ENCODE measurements around the gene F5. TPM values are rescaled to one million over a fixed set of nuclear protein-coding genes. Genes with fewer than 3 reads are reported as not detected.
"Not testable (repeated sequence)": the region's sequence is repeated elsewhere in the genome, so short reads cannot be mapped to it uniquely, and the experiment has no call there.

The F5 gene
- polyA plus RNA-seq, 3 donors = 4.3 to 7.3 (median 5.3) TPM

DNA sequence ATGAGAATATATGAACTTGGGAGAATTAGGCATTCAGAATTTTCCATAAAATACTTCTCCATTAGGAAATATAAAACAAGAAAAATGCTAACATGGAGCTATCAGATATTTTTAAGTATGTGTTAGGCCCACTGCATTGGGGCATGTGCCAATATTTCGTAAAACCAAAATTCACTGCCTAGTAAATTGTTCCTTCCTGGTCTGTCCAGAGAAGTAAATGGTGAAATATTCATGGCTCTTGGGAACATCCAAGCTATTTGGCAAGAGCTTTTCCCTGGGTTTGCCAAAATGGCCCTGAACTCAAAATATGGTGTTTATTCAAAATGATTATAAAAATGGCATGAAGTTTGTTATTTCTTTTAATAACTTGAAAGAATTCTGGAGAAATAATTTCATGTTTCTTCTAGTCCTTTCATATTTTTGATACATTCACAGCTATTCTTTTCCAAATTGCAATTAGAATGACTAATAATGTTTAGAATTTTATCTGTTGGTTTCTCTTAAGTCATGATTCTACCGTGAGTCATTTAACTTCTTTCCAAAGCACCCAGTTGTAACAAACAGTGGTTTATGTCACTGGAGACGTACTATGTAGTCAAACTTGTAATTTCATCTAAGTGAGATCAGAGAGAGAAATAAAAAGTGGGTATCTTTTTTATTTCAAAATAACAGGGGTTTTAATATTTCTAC, 74.8 kb downstream of the F5 start:
- no peak for DNase-seq

DNA sequence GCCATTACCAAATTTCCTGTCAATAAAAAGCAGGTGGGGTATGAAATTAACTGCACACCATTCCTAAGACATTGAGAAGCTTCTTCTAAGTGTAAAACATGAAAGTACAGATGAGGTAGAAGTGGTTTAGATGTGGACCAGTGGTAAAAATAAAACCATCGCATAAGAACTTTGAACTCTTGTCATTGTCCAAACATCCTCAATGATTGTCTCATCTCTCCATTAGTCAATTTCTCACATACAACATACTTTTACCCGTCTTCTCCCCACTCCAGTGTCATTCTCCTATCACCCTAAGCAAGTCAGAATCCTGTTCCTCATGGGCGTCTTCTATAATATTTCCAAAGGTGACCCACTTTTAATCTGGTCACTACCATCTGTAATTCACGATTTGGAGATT, 76.2 kb downstream of the F5 start:
- DNase-seq = no peak

DNA sequence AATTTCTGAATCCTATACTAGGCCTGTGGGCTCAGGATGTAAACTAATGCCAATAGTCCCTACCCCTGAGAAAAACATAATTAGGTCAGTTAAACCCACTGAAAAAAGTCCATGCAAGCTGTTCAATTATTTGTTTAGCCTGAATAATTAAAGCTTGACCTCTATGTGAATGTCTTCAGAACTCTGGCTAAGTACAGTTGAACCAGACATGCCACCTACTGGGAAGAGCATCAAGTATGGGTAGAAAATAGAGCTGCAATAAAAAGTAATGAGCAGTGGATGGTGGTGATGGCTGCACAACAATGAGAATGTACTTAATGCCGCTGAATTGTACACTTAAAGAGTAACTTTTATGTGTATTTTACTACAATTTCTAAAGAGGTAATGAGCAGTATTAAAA, 76.9 kb downstream of the F5 start:
- no peak for DNase-seq

GRCh38 chr1:169508432-169509338, 77.6 kb downstream of the F5 start:
- no peak for DNase-seq

DNA sequence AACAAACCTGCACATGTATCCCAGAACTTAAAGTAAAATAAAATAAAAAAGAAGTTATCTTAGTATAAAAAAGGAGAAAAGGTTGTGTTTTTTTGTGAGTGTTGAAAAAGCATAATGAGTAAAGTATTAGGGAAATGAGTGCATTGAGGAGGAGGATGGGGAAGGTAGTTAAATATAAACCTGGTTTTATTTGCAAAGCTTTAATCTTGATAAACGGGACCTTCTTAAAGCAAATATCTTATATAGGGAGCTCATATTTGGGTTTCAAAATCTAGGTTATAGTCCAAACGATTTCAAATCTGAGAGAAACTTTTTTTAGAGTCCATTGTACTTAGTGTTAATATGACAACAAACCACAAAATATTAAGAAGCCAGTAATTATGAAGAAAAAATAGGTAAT, 78.9 kb downstream of the F5 start:
- no peak for DNase-seq

DNA sequence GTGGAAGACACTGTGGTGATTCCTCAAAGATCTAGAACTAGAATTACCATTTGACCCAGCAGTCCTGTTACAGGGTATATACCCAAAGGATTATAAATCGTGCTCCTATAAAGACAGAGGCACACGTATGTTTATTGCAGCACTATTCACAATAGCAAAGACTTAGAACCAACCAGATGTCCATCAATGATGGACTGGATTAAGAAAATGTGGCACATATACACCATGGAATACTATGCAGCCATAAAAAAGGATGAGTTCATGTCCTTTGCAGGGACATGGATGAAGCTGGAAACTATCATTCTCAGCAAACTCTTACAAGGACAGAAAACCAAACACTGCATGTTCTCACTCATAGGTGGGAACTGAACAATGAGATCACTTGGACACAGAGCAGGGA, 82.7 kb downstream of the F5 start:
- DNase-seq = not testable (repeated sequence)

GRCh38 chr1:169499807-169500206, 86.5 kb downstream of the F5 start:
- DNase-seq = no peak

GRCh38 chr1:169497317-169497716, 89.0 kb downstream of the F5 start:
- DNase-seq = no peak

GRCh38 chr1:169495916-169496315, 90.4 kb downstream of the F5 start:
- DNase-seq = no peak

DNA sequence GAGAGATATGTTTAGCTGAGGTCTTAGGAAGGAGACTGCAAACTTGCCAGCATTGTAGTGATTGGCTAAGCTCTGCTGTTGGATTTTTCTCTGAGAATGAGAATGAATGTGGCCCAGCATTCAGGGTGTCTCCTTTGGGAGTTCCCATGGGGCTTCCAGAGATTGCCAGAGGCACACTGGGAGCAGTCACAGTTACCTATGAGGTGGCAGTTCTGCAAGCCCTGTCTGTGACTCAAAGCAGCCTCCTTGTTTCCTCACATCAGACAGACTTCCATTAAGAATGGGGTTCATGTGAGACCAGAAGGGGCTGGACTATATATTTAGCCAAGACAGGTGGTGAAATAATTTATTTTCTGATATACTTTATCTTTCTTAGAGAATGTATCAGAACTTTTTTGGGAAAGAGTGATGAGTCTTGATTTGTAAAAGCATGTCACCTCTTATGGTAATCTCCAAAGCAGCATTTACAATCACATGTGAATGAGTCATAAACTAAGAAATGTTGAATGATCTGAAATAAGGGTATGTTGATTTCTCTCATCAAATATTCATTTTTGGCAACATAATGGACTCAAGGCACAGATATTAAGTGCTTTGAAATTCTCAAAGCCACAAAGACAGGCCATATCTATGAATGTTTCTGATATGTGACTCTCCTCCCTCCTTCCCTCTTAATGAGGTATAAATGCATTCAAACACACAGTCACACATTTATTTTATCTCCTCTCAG, 91.1 kb downstream of the F5 start:
- DNase-seq = no peak

DNA sequence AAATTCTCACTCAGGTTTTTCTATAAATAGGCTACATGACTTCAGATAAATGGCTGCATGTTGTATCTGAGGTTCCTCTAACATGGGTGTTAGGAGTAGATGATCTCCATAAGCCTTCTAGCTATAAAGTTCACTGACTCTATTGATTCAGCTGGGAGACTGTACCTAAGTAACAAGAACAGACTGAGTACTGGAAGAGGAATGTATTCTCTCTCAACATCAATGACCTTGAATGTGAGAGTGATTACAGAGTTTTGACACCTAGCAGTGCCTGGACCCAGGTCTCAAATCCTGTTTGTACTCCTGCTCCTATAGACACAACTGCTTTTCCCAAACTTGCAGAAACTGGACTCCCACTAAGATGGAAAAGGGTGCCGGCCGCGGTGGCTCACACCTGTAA, 91.9 kb downstream of the F5 start:
- no peak for DNase-seq

GRCh38 chr1:169493251-169493650, 93.0 kb downstream of the F5 start:
- no peak for DNase-seq

DNA sequence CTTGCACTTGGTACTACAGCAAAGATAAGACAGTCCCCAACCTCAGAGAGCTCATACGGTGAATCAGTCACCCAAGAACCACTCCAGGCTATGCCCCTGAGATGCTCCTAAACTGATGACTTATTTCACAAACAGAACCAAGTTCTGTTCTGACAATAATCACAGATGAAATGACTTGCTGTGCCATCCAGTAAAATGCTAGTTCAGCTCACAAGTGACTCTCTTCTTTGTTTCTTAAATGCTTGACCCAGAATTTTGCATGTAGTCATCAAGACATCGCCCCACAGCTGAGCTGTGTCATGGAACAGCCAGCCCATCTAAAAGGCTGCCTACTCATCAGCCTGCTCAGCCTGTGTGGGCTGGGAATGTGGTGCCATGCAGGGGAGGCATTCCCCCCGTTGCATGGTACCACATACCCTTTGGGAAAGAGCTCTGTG, 94.4 kb downstream of the F5 start:
- DNase-seq = no peak

- DNase-seq = no peak
Observed at GRCh38 chr1:169488157-169488556, 98.1 kb downstream of the F5 start.

- no peak for DNase-seq
Observed at GRCh38 chr1:169487561-169487960, 98.7 kb downstream of the F5 start.

DNA sequence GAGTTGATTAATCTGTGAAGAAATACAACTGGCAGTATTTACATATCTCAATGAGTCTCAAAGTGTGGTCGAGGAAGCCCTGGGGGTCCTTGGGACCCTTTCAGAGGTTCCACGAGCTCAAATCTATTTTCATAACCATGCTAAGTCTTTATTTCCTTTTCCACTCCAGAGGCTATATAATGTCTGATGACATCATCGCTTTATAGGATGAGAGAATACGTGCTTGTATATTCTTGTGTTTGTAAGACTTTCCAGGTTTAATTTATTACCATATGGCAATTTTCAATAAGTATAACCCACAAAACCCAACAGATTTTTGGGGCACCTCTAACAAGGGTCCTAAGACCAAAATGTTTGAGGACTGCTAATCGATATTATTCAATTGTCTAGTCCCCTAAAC, 99.1 kb downstream of the F5 start:
- no peak for DNase-seq

DNA sequence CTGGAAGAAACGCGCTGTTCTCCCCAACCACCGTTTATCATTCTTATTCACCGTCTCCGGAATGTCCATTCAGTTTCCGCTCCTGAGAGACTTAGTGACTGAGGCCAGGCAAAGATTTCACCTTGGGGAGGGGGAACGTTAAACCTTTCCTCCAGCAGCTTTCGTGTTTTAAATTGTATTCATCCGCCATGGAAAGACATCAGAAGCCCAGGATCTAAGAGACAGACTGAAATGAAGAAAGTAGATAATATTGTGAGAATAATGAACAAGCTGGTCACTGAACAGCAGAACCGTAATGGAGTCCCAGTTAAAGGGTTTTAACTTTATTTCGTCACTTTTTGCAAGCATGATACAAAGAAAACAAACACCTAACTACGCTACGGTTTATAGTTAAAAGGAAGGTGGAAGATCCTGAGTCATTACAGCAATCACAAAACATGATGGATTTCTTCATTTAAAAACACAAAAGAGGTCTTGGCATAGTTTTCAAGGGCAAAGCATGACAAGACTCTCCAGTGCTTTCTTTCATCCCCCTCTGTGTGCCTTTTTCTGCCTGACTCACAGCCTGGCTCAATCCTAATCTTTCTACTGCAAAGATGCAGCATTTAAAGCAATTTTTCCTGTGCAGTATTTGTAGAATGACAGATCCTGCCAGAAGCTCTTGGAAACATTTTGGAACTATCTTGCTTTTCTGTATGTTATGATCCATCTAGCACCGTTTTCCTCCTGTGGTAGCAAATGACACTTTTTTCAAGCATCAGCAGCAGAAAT, 99.8 kb downstream of the F5 start:
- peak; percentile 24 for DNase-seq

GRCh38 chr1:169485431-169486280, 100.6 kb downstream of the F5 start, which contains the start of gene SLC19A2:
TSS of gene SLC19A2 (minus strand) at chr1:169485944. CDS start at chr1:169485766, 178 bp downstream.
- DNase-seq = peak; percentile 99

DNA sequence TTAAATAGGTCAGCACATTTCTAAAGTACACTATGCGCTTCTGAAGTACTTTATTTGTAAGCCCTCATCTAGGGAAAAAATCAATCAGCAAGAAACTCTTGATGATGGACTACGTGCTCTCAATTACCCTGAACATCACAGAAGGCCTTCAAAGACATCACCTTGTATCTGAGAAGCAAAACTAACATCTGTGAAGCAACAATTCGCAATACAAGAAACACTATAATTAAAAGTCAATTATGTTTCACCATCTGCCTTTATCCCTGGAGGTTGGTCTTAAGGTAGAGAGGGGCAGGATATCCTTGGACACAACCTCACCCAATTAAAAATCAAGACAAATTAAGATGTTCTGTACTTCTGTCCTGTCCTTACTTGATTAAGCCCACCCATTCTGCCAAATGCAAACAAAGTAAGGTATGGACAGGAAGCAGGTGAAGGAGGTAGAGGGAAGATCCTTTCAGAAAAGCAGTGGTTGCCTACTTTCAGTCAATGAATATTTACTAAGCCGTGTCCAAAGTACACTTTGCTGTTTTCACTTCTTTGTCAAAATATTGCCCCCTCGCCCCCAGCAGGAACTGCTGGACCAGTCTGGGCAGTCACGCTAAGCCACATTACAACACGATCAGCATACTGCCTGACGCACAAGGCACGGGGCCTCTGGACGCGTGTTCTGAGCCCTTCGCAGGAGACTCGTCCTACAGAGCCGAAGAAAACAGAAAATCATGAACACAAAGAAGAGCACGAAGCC, 101.4 kb downstream of the F5 start:
- DNase-seq = peak; percentile 61

DNA sequence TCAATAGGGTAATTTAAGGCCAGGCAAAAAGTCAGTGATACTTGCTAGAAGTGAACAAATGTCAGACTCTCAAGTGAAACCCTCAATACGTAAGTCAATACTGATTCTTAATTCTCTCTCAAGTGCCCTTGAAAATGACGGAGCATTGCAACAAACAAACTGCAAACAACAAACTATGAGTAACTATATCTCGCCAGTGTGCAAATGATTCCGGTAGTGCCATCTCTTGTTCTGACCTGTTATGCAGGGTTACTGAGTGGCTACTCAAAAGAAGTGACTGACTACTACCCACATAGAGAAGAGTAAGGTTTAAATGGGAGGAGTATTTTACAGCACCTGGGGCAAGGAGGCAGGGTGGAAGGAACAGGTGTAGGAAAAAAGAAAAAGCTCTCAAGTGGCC, 102.2 kb downstream of the F5 start:
- no peak for DNase-seq

Data from renal pelvis (tissue), 4 donors.